ENCODE measurements around the gene PLCB1.

Gene PLCB1

GRCh38 chr20:8331740-8332412 is 199.8 kb downstream of the PLCB1 start:
- H3K4me3 ChIP-seq (ENCODE audit: low read depth, low read length) = no peak overlapping the region
- peak; percentile 66 for DNase-seq (ENCODE audit: low read depth, low spot score)
- TF ChIP-seq, protein P1, sequence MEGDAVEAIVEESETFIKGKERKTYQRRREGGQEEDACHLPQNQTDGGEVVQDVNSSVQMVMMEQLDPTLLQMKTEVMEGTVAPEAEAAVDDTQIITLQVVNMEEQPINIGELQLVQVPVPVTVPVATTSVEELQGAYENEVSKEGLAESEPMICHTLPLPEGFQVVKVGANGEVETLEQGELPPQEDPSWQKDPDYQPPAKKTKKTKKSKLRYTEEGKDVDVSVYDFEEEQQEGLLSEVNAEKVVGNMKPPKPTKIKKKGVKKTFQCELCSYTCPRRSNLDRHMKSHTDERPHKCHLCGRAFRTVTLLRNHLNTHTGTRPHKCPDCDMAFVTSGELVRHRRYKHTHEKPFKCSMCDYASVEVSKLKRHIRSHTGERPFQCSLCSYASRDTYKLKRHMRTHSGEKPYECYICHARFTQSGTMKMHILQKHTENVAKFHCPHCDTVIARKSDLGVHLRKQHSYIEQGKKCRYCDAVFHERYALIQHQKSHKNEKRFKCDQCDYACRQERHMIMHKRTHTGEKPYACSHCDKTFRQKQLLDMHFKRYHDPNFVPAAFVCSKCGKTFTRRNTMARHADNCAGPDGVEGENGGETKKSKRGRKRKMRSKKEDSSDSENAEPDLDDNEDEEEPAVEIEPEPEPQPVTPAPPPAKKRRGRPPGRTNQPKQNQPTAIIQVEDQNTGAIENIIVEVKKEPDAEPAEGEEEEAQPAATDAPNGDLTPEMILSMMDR (IDR thresholded peaks at IDR 0.05; ENCODE audit: low read depth, low read length) = no peak
- in situ Hi-C loops (cut with HindIII; ENCODE audit: low sequenced_read_pairs) = no loop called here

DNA sequence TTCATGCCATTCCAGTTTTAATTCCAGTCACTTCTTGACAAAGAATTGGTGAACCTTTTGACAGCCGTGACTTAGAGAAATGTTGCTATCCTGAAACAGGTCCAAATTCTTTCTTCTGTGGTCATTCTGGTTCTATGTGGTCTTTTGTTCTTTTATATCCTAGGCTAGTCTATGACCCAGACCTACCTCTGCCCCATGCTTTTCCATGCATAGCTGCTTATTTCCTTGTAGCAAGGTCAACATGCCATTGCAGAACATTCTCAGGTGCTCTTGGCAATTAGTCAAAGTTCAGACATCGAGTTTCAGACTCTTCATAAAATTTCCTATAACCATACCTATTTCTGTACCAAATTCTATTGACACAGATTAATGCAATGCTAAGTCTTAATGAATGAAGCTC is 202.6 kb downstream of the PLCB1 start:
- in situ Hi-C loops (cut with HindIII; ENCODE audit: low sequenced_read_pairs) = no loop called here
- H3K4me3 ChIP-seq (ENCODE audit: low read depth, low read length) = no peak overlapping the region
- TF ChIP-seq, protein P1 (IDR thresholded peaks at IDR 0.05; ENCODE audit: low read depth, low read length) = no peak
- no peak for DNase-seq (ENCODE audit: low read depth, low spot score)

- TF ChIP-seq, protein P1 (IDR thresholded peaks at IDR 0.05; ENCODE audit: low read depth, low read length) = no peak
- DNase-seq (ENCODE audit: low read depth, low spot score) = no peak
- in situ Hi-C loops (cut with HindIII; ENCODE audit: low sequenced_read_pairs) = no loop called here
- H3K4me3 ChIP-seq (ENCODE audit: low read depth, low read length) = no peak overlapping the region
These were observed 203.0 kb downstream of the PLCB1 start for GRCh38 chr20:8335059-8335458.

DNA sequence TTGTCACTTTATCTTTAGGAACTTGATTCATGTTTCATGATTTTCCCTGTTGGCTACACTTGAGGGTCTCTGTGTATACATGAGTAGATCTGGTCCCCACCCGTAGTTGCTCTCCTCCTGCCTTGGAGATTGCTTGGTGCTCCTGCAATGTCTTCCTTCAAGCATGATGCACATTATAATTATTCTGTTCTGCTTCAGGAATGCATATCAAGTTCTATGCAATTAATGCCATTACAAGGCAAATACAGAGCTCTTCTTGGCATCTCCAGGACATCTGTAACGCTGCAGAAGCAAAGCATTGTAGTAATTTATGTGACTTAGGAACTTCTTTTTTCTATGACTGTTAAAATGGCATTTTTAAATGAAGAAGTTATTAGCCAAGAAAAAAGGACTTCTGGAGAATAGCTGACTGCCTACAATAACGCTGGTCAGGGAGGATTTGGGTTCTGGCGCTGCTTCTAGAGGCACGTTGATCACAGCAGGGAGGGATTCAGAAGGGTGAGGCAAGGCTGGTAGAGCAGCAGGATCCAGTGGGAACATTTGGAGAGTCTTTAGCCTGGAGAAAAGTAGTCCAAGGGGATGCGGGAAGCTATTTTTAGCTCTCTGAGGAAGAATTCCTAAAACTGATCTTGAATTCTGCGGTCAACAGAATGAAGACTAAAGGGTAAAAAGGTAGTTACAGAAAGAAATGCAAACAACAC is 203.6 kb downstream of the PLCB1 start:
- TF ChIP-seq, protein P1 (IDR thresholded peaks at IDR 0.05; ENCODE audit: low read depth, low read length) = no peak

GRCh38 chr20:8339349-8339748 is 207.3 kb downstream of the PLCB1 start:
- TF ChIP-seq, protein P1 (IDR thresholded peaks at IDR 0.05; ENCODE audit: low read depth, low read length) = no peak
- no peak overlapping the region for H3K4me3 ChIP-seq (ENCODE audit: low read depth, low read length)
- no peak for DNase-seq (ENCODE audit: low read depth, low spot score)
- in situ Hi-C loops (cut with HindIII; ENCODE audit: low sequenced_read_pairs) = no loop called here

More for the DNA sequence above, 203.6 kb downstream of the PLCB1 start:
- H3K4me3 ChIP-seq (ENCODE audit: low read depth, low read length) = no peak overlapping the region
- DNase-seq (ENCODE audit: low read depth, low spot score) = no peak
- in situ Hi-C loops (cut with HindIII; ENCODE audit: low sequenced_read_pairs) = no loop called here

DNA sequence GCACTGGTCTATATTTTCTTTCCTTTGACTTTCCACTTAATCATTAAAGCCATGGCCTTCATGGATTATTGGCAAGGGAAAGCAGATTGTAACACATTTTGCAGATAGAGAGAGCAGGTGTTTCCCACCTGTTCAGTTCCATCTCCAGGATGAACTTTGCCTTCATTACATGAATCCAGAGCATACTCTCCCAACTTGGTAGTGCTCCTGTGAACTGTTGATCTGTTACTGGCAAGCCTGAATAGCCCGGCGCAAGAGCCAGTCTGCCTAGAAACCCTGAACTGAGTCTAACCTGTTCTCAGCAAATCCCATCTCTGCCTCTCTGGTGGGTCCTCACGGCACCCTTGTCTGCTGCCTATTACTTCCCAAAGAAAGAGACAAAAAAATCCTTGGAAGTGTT is 210.3 kb downstream of the PLCB1 start:
- no peak overlapping the region for H3K4me3 ChIP-seq (ENCODE audit: low read depth, low read length)
- in situ Hi-C loops (cut with HindIII; ENCODE audit: low sequenced_read_pairs) = no loop called here
- TF ChIP-seq, protein P1 (IDR thresholded peaks at IDR 0.05; ENCODE audit: low read depth, low read length) = no peak
- DNase-seq (ENCODE audit: low read depth, low spot score) = no peak

All from astrocyte of the spinal cord (primary cell).